Muscle of leg (tissue), 16 donors: ENCODE results near the gene OR6Q1. TPM values are rescaled to one million over a fixed set of nuclear protein-coding genes. Genes with fewer than 3 reads are reported as not detected.
"Not testable (repeated sequence)": the region's sequence is repeated elsewhere in the genome, so short reads cannot be mapped to it uniquely, and the experiment has no call there.

ENCODE experiments used
- DNase-seq: peaks from one replicate; pipeline ENCODE4 v3.0.0; 2013
- H3K27ac ChIP-seq: one replicate; pipeline ENCODE4 v1.5.1; 2013; ENCODE audit warnings: mild to moderate bottlenecking, low read length, control low read depth
- H3K27me3 ChIP-seq: one replicate; pipeline ENCODE4 v1.6.1; 2013; ENCODE audit warnings: low read length; ENCODE audit not compliant: control insufficient read depth, insufficient read depth
- H3K36me3 ChIP-seq: one replicate; pipeline ENCODE4 v1.6.1; 2013; ENCODE audit warnings: low read length; ENCODE audit not compliant: control insufficient read depth, insufficient read depth
- H3K4me1 ChIP-seq: one replicate; pipeline ENCODE4 v1.6.1; 2013; ENCODE audit warnings: low read length; ENCODE audit not compliant: control insufficient read depth, insufficient read depth
- H3K4me3 ChIP-seq: one replicate; pipeline ENCODE4 v1.5.1; 2013; ENCODE audit warnings: low read length, control low read depth
- H3K9me3 ChIP-seq: replicated peaks from 2 replicates; pipeline ENCODE4 v1.6.1; 2013; ENCODE audit warnings: low read depth, low read length; ENCODE audit not compliant: control insufficient read depth
- WGBS: methylation state at CpG from one replicate; pipeline ENCODE4 v1.1.5; 2013; ENCODE audit warnings: missing lambda C conversion rate; ENCODE audit not compliant: insufficient coverage; 5-methylcytosine and 5-hydroxymethylcytosine counted together
- long read RNA-seq, 11 donors: transcript quantifications; one replicate each; lab custom pipeline, GENCODE V29; 2026
- polyA plus RNA-seq, 8 donors: library from polyadenylated mRNA; unstranded; fragments of 120-200 nt; gene quantifications; one replicate each; pipeline versions ENCODE4 v1.2.1 to v1.2.3, GENCODE V29; 2013; ENCODE audit warnings: inconsistent platforms in 1 of 8, low replicate concordance in 1 of 8; ENCODE audit not compliant: insufficient read length in 8 of 8, insufficient read depth in 1 of 8
- total RNA-seq: library from RNA; stranded (reverse); fragments of 120-200 nt; gene quantifications from one replicate; pipeline ENCODE4 v1.2.4, GENCODE V29; 2013

Gene OR6Q1
- total RNA-seq, result not detected
- polyA plus RNA-seq, result not detected
- long read RNA-seq, donor 1, result 0 reads
- long read RNA-seq, donor 2, result 0 reads
- long read RNA-seq, donor 3, result 0 reads
- long read RNA-seq, donor 4, partial matches to known transcripts, result 0 of 1 reads
- long read RNA-seq, donor 4, other reads (novel, unspliced or antisense), result 0 of 1 reads
- long read RNA-seq, donor 5, result 0 reads
- long read RNA-seq, donor 6, result 0 reads
- long read RNA-seq, donor 7, result 0 reads
- long read RNA-seq, donor 8, result 0 reads
- long read RNA-seq, donor 9, result 0 reads
- long read RNA-seq, donor 10, result 0 reads
- long read RNA-seq, donor 11, result 0 reads

DNA sequence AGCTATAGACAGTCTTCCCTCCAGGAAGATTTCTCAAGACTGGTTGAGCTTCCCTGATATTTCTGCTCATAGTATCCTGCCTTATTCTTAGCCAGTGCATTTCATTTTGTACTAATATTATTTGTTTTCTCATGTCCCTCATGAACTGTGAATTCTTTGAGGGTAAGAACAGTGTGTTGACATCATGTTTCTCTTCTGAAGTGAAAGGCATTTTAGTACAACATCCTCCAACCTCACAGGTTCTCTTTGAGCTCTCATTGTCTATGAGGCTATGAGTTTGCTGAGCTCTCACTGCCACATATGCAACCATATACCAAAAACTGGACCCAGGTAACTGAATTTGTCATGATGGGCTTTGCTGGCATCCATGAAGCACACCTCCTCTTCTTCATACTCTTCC lies at the start of gene OR6Q1:
TSS of gene OR6Q1 (plus strand) at position 301 of the 400 bp plus-strand sequence. CDS start at position 301, 0 bp downstream.
- Histone ChIP-seq H3K4me3 (no peak within 1 kb of the TSS), H3K4me1 (no peaks in the 10 kb centered on the region), H3K27me3 (no peaks in the 10 kb centered on the region), H3K36me3 (no peaks in the 10 kb centered on the region), H3K27ac (no peak within 1 kb of the TSS), H3K9me3 (no peaks in the 10 kb centered on the region)
- no peak for DNase-seq

DNA sequence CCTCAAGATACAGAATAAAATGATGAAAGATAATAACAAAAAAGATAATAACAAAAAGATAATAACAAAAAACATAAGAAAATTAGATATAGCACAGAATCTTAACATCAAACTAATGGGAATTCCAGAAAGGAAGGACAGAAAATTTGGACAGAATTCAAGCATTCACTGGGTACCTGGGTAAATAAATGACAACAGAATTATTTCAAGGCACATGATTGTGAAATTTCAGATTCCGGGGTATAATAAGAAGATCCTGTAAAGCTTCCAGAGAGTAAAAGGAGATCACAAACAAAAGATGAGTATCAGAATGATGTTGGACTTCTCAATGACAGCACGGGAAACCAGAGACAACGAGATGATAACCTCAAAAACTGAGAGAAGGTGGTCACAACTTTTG lies 49.2 kb upstream of the OR6Q1 start:
- Histone ChIP-seq H3K9me3 (no peaks in the 10 kb centered on the region), H3K4me3 (no peak overlapping the region), H3K36me3 (no peaks in the 10 kb centered on the region), H3K27ac (no peak overlapping the region), H3K4me1 (peaks cover 7% of the 10 kb centered on the region), H3K27me3 (no peaks in the 10 kb centered on the region)
- no peak for DNase-seq
- 91% methylated on average over 3 of the region's 3 CpGs for WGBS

- WGBS, result no CpG with 5 or more reads among the region's 4 CpGs
Observed at GRCh38 chr11:57982776-57983175, 48.0 kb upstream of the OR6Q1 start.

GRCh38 chr11:57983191-57983590 lies 47.6 kb upstream of the OR6Q1 start:
- no peak overlapping the region for H3K27ac ChIP-seq
- WGBS, result no CpG with 5 or more reads among the region's 3 CpGs
- no peaks in the 10 kb centered on the region for H3K27me3 ChIP-seq
- no peak overlapping the region for H3K4me3 ChIP-seq
- H3K36me3 ChIP-seq, result no peaks in the 10 kb centered on the region
- H3K9me3 ChIP-seq, result no peaks in the 10 kb centered on the region
- no peaks in the 10 kb centered on the region for H3K4me1 ChIP-seq
- DNase-seq, result peak; percentile 17

More at GRCh38 chr11:57982776-57983175, 48.0 kb upstream of the OR6Q1 start:
- H3K27ac ChIP-seq, result no peak overlapping the region
- H3K9me3 ChIP-seq, result no peaks in the 10 kb centered on the region
- H3K27me3 ChIP-seq, result no peaks in the 10 kb centered on the region
- peak; percentile 17 for DNase-seq
- H3K4me3 ChIP-seq, result no peak overlapping the region
- no peaks in the 10 kb centered on the region for H3K36me3 ChIP-seq
- peaks cover 2% of the 10 kb centered on the region for H3K4me1 ChIP-seq

DNA sequence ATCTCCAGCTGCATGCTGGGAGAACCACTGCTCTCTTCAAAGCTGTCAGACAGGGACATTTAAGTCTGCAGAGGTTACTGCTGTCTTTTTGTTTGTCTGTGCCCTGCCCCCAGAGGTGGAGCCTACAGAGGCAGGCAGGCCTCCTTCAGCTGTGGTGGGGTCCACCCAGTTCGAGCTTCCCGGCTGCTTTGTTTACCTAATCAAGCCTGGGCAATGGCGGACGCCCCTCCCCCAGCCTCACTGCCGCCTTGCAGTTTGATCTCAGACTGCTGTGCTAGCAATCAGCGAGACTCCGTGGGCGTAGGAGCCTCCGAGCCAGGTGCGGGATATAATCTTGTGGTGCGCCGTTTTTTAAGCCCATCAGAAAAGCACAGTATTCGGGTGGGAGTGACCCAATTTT lies 31.2 kb upstream of the OR6Q1 start:
- H3K27me3 ChIP-seq, DNase-seq, H3K4me3 ChIP-seq, H3K36me3 ChIP-seq, H3K27ac ChIP-seq, H3K9me3 ChIP-seq, H3K4me1 ChIP-seq: not testable (repeated sequence)
- 81% methylated on average over 6 of the region's 13 CpGs for WGBS

DNA sequence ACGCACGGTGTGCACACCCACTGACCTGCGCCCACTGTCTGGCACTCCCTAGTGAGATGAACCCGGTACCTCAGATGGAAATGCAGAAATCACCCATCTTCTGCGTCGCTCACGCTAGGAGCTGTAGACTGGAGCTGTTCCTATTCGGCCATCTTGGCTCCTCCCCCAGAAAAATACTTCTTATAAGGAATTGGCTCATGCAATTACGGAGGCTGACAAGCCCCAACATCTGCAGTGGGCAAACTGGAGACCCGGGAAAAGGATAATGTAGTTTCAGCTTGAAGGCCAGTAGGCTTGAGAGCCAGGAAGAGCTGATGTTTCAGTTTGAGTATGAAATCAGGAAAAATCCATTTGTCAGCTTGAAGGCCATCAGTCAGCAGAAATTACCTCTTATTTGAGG lies 30.7 kb upstream of the OR6Q1 start:
- not testable (repeated sequence) for H3K4me1 ChIP-seq, H3K36me3 ChIP-seq, H3K4me3 ChIP-seq, H3K9me3 ChIP-seq, DNase-seq, H3K27me3 ChIP-seq, H3K27ac ChIP-seq
- 100% methylated on average over 1 of the region's 10 CpGs for WGBS

DNA sequence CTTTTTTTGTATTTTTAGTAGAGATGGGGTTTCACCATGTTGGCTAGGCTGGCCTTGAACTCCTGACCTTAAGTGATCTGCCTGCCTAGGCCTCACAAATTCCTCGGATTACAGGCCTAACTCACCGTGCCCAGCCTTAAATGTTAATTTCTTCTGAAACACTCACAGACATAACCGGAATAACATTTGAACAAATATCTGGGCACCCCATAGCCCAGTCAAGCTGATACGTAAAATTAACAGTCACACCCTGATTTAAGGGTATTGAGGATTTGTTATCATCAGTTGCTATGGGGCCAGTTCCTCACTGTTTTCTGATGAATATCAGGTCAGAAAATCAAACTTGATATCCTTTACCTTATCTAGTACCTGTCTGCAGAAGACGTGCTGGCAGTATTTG lies 30.1 kb upstream of the OR6Q1 start:
- no peak overlapping the region for H3K27ac ChIP-seq
- no peak overlapping the region for H3K4me3 ChIP-seq
- no peaks in the 10 kb centered on the region for H3K27me3 ChIP-seq
- H3K9me3 ChIP-seq, result peaks cover 2% of the 10 kb centered on the region
- H3K4me1 ChIP-seq, result no peaks in the 10 kb centered on the region
- no peak for DNase-seq
- no peaks in the 10 kb centered on the region for H3K36me3 ChIP-seq
- no CpG with 5 or more reads among the region's 5 CpGs for WGBS

- no CpG with 5 or more reads among the region's 2 CpGs for WGBS
- no peaks in the 10 kb centered on the region for H3K36me3 ChIP-seq
Observed at GRCh38 chr11:58003036-58003435, 27.7 kb upstream of the OR6Q1 start.

DNA sequence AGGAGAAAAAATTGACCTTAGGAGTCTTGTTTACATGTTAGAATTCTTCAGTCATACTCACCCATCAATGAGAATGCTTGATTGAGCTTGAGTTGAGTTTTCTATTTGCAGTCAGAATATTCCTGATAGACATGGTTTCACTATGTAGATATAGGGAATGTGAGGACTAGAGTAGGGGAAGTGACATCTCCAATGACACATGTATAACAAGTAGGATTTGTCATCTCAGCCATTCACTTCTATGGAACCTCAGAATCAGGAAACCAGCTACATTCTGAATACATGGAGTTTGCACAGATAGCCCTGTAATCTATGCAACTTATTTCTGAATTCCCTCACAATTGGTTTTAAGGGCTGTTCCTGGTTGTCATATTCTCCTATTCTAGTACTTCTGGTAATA lies 27.2 kb upstream of the OR6Q1 start:
- no peak for DNase-seq
- peak overlapping the region; percentile 43 for H3K27ac ChIP-seq

More at GRCh38 chr11:58003036-58003435, 27.7 kb upstream of the OR6Q1 start:
- Histone ChIP-seq H3K4me3 (no peak overlapping the region), H3K4me1 (no peaks in the 10 kb centered on the region), H3K9me3 (peaks cover 2% of the 10 kb centered on the region), H3K27ac (peak overlapping the region; percentile 43), H3K27me3 (no peaks in the 10 kb centered on the region)
- peak; percentile 13 for DNase-seq

DNA sequence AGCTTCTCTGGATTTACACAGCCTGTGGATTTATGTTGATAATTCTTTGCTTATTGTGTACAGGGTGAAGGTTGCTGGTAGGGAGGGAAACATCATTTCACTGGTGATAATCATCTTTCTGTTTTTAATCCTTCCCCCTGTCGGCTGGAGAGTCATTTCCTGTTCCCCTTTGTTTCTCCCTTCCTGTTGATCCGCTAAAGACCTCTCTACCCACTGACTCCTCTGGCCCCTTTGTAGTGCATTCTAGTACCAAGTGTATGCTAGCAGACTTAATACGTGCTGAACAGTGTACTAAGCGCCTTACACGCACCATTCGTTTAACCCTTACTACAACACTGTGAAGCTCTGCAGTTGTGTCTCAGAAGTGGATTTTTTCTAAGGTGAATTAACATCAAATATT lies 26.1 kb upstream of the OR6Q1 start:
- Histone ChIP-seq H3K36me3 (no peaks in the 10 kb centered on the region), H3K4me1 (no peaks in the 10 kb centered on the region), H3K27ac (peak overlapping the region; percentile 32), H3K9me3 (peaks cover 2% of the 10 kb centered on the region), H3K4me3 (no peak overlapping the region), H3K27me3 (no peaks in the 10 kb centered on the region)
- peak; percentile 41 for DNase-seq
- no CpG with 5 or more reads among the region's 6 CpGs for WGBS

More for the DNA sequence above, 27.2 kb upstream of the OR6Q1 start:
- H3K27me3 ChIP-seq, result no peaks in the 10 kb centered on the region
- H3K36me3 ChIP-seq, result no peaks in the 10 kb centered on the region
- H3K9me3 ChIP-seq, result peaks cover 2% of the 10 kb centered on the region
- H3K4me3 ChIP-seq, result no peak overlapping the region
- no peaks in the 10 kb centered on the region for H3K4me1 ChIP-seq

DNA sequence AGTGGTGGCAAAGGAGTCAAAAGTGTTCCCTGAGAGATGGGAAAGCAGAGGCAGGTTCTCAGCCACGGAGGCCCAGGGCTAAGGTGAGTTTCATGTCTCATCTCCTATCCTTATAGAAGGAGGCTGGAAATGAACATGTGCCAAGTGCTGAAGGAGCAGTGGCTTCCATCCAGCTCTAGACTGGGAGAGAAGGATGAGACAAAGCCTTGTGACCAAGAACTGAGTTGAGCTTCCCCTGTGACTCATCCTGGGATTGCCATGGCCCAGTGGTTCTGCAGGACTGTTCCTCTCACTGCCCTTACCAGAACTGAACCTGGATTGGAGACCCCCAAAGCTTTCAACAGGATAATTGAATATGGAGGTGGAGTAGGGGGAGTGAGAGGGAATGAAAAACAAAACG lies 23.8 kb upstream of the OR6Q1 start:
- no CpG with 5 or more reads among the region's 2 CpGs for WGBS

More for the DNA sequence above, 23.8 kb upstream of the OR6Q1 start:
- Histone ChIP-seq H3K36me3 (no peaks in the 10 kb centered on the region), H3K27me3 (no peaks in the 10 kb centered on the region), H3K4me3 (no peak overlapping the region), H3K9me3 (no peaks in the 10 kb centered on the region), H3K27ac (no peak overlapping the region), H3K4me1 (no peaks in the 10 kb centered on the region)
- no peak for DNase-seq
